ENCODE measurements around the gene INTS15.

The INTS15 gene

DNA sequence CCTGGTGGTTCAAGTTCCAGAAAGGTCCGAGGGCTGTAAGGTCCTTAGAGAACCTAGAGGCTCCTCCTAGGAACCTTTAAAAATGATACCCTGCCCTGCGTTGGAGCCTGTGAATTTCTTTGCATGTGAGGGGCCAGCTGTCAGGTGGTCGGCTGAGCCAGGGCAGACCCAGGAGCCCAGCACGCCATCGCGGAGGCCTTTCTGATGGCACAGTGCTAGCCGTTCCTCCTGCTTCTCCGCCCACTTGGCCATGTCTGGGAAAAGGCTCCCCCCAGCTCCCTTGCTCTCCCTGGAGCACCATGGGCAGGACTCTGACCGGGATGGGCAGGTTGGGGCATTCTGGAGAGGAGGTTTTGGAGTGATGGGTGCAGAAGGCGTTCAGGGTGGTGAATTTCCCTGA is 54.9 kb downstream of the INTS15 start:
- Histone ChIP-seq H3K27ac (no peak overlapping the region), H3K4me3 (no peak overlapping the region)
- no peak for DNase-seq (ENCODE audit: low spot score)
- TF ChIP-seq, protein P1, sequence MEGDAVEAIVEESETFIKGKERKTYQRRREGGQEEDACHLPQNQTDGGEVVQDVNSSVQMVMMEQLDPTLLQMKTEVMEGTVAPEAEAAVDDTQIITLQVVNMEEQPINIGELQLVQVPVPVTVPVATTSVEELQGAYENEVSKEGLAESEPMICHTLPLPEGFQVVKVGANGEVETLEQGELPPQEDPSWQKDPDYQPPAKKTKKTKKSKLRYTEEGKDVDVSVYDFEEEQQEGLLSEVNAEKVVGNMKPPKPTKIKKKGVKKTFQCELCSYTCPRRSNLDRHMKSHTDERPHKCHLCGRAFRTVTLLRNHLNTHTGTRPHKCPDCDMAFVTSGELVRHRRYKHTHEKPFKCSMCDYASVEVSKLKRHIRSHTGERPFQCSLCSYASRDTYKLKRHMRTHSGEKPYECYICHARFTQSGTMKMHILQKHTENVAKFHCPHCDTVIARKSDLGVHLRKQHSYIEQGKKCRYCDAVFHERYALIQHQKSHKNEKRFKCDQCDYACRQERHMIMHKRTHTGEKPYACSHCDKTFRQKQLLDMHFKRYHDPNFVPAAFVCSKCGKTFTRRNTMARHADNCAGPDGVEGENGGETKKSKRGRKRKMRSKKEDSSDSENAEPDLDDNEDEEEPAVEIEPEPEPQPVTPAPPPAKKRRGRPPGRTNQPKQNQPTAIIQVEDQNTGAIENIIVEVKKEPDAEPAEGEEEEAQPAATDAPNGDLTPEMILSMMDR (IDR thresholded peaks at IDR 0.05) = no peak

DNA sequence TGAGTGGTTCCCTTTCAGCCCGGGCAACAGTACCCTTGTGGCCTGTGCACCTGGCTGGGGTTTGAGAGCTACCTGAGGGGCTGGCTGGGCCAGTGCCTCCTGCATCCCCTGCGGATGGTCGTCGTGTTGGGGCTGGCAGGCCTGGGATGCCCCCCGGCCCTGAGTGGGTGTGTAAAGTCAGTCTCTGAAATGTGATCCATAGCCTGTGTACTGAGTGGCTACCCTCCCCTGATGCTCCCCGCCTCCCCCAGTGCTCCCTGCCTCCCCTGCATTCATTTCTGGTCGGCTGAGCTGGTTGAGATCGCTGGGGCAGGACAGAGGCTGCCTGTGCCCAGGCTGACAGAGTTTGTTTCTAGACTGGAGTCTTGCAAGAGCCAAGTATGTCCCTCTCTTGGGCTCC is 56.6 kb downstream of the INTS15 start:
- TF ChIP-seq, protein P1 (IDR thresholded peaks at IDR 0.05) = no peak
- no peak overlapping the region for H3K27ac ChIP-seq

DNA sequence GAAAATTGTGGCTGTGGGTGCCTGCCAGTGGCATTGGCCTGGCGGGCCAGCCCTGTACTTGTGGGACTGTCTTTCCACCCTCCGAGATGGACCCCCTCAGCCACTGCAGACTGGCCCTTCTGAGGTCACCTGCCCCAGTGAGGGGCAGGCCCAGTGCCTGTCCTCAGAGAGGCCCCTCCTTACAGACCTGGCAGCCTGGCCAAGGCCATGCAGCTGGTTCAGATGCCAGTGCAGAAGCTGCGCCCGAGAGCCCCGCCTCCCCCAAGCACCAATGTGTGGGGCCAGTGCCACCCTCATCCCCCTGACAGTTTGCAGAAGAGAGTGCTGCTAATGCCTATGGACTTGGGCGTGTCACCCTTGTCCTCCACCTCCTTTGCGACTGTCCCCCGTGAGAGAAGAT is 57.3 kb downstream of the INTS15 start:
- DNase-seq (ENCODE audit: low spot score) = no peak
- no peak overlapping the region for H3K4me3 ChIP-seq
- no peak overlapping the region for H3K27ac ChIP-seq
- TF ChIP-seq, protein P1 (IDR thresholded peaks at IDR 0.05) = no peak

More for the DNA sequence above, 56.6 kb downstream of the INTS15 start:
- H3K4me3 ChIP-seq = no peak overlapping the region
- DNase-seq (ENCODE audit: low spot score) = no peak

DNA sequence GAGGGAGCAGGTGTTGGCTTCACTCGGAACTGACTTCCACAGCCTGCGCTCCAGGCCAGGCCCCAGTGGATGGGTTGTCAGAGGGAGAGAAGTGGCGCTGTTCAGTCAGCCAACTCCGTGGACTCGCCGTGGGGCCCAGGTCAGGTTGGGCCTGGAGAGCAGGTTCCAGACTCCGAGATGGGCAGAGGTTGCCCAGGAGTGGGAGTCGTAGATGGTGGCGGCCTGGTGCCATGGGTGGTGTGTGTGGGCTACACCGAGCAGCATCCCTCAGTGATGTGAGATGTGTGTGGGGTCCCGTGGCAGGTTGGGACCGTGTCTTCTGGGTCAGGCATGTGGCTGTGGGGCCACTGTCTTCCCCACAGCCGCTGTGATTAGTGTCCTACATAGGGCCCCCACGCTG is 57.7 kb downstream of the INTS15 start:
- Histone ChIP-seq H3K27ac (no peak overlapping the region), H3K4me3 (no peak overlapping the region)
- TF ChIP-seq, protein P1 (IDR thresholded peaks at IDR 0.05) = no peak
- no peak for DNase-seq (ENCODE audit: low spot score)

DNA sequence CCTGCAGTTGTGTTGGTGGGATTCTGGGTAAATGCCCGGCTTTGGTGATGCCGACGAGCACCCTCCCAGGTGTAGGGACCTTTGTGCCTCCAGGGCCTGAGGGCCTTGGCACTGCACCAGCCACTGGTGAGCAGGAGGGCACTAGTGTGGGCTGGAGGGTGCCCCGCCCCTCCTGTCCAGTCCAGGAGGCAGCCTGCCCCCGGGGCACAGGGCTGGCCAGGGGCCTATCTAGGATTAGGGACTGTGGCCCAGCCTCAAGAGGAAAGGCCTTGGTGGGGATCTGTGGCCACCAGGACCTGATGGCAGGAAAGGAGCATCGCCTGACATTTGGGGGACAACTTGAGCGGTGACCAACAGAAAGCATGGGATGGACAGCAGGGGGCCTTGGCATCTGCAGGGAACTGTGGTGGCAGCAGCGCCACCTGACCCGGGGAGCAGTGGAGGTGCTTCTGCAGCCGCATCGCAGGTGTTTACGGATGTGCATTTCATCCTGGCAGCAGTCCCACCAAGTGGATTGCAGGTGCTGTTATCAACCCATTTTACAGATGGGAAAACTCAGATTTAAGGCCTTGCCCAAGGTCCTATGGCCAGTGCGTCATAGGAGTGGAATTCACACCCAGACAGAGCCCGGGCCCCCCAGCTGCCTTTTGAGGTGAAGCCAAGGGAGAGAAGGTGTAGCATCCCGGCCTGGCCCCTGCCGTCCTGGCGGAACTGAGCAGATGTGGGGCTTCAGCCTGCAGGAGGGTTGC is 58.4 kb downstream of the INTS15 start:
- DNase-seq (ENCODE audit: low spot score) = no peak
- TF ChIP-seq, protein P1 (IDR thresholded peaks at IDR 0.05) = no peak
- H3K27ac ChIP-seq = no peak overlapping the region
- no peak overlapping the region for H3K4me3 ChIP-seq

DNA sequence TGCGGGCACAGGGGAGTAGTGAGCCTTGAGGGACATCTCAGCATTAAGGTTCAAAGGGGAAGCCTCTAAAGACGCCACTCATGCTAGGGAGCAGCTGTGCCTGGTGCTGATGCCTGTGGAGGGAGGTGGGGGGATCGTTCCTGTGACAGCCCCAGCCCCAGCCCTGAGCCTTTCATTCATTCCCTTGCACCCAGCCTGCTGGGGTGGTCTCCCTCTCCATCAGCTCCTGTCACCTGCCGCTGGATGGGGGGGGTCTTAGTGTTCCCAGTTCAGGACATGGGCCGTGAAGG is 58.9 kb downstream of the INTS15 start:
- H3K4me3 ChIP-seq = no peak overlapping the region
- H3K27ac ChIP-seq = no peak overlapping the region
- peak; percentile 41 for DNase-seq (ENCODE audit: low spot score)
- TF ChIP-seq, protein P1 (IDR thresholded peaks at IDR 0.05) = no peak

DNA sequence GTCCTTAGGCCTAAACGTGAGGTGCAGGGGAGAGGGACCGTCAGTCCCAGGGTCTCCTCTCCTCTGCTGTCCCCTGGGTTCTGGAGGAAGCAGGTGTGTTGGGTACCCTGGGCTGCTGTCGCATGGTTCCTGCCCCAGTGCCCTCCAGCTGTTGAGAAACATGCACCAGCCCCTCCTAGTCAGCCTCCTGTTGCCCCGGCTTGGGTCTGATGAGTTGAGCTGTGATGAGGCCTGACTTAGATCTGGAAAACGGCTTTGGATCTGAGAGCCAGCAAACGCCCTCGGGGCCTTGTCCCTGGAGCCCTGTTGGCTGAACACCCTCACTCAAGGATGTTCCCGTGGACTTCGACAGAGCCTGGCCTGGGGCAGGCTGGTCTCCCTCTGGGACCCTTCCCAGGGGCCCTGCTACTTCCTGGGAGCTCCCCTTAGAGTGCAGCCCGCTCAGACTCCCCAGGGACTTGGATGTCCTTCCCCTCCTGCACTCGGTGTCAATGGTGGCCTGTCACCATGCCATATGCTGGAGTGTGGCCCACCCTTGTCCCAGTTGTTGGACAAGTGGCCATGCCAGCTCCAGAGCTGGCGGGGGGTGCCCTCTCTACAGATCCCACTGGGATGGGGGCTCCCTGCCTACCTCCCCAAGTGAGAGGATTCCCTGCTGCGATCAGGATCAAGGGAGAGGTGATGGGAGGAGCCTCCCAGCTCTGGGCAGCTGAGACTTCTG is 59.6 kb downstream of the INTS15 start:
- DNase-seq (ENCODE audit: low spot score) = peak; percentile 69
- no peak overlapping the region for H3K27ac ChIP-seq
- H3K4me3 ChIP-seq = no peak overlapping the region
- TF ChIP-seq, protein P1 (IDR thresholded peaks at IDR 0.05) = no peak

Measured in coronary artery (tissue), 2 donors.